GM06990 (cell line): Measurements from ENCODE around the gene SERTM1.

Experiments used
- DNase-seq: peaks from one replicate; pipeline ENCODE4 v3.0.0-alpha.2; 2011; ENCODE audit not compliant: insufficient read length; ENCODE audit errors: extremely low read depth
- H3K27me3 ChIP-seq: replicated peaks from 2 replicates; pipeline ENCODE4 v1.6.0; 2011; ENCODE audit warnings: low read length; ENCODE audit not compliant: control insufficient read depth, insufficient read depth
- H3K36me3 ChIP-seq: 2 replicates; pipeline ENCODE4 v1.5.1; 2011; ENCODE audit warnings: low read length; ENCODE audit not compliant: control insufficient read depth, insufficient read depth
- H3K4me3 ChIP-seq: replicated peaks from 2 replicates; pipeline ENCODE4 v1.5.1; 2011; ENCODE audit warnings: low read depth, mild to moderate bottlenecking, control low read depth, low read length
- CTCF ChIP-seq: IDR thresholded peaks from 2 replicates; pipeline ENCODE4 v1.5.1; 2011; ENCODE audit warnings: low read length, control low read depth, mild to moderate bottlenecking, inconsistent platforms; ENCODE audit not compliant: insufficient read depth, poor library complexity, severe bottlenecking

The SERTM1 gene

GRCh38 chr13:36673838-36674326 is at the start of gene SERTM1:
Gene SERTM1, plus strand, starts transcription at chr13:36674020. Its CDS starts 21,059 bp downstream, at chr13:36695079.
- Histone ChIP-seq H3K36me3 (no peaks in the 10 kb centered on the region), H3K27me3 (no peaks in the 10 kb centered on the region), H3K4me3 (no peak within 1 kb of the TSS)
- TF ChIP-seq CTCF, result no peak
- peak; percentile 6 for DNase-seq

GRCh38 chr13:36628377-36629056 is 45.3 kb upstream of the SERTM1 start:
- Histone ChIP-seq H3K4me3 (no peak overlapping the region), H3K36me3 (no peaks in the 10 kb centered on the region), H3K27me3 (no peaks in the 10 kb centered on the region)
- TF ChIP-seq CTCF, result no peak
- no peak for DNase-seq

- TF ChIP-seq CTCF, result no peak
- Histone ChIP-seq H3K4me3 (no peak overlapping the region), H3K36me3 (no peaks in the 10 kb centered on the region), H3K27me3 (no peaks in the 10 kb centered on the region)
- no peak for DNase-seq
These were observed 44.8 kb upstream of the SERTM1 start for GRCh38 chr13:36629057-36629385.

- no peak for TF ChIP-seq CTCF
- Histone ChIP-seq H3K36me3 (no peaks in the 10 kb centered on the region), H3K27me3 (no peaks in the 10 kb centered on the region), H3K4me3 (no peak overlapping the region)
- DNase-seq, result no peak
These were observed 43.5 kb upstream of the SERTM1 start for GRCh38 chr13:36630181-36630803.

GRCh38 chr13:36639610-36640009 is 34.2 kb upstream of the SERTM1 start:
- H3K27me3 ChIP-seq, result no peaks in the 10 kb centered on the region
- no peak for DNase-seq
- TF ChIP-seq CTCF, result no peak
- H3K36me3 ChIP-seq, result no peaks in the 10 kb centered on the region
- H3K4me3 ChIP-seq, result no peak overlapping the region

- no peak for DNase-seq
- no peak overlapping the region for H3K4me3 ChIP-seq
- H3K27me3 ChIP-seq, result no peaks in the 10 kb centered on the region
- H3K36me3 ChIP-seq, result no peaks in the 10 kb centered on the region
- no peak for TF ChIP-seq CTCF
These were observed 23.2 kb upstream of the SERTM1 start for GRCh38 chr13:36650611-36651010.
